Adipocyte (in vitro differentiated cells): Measurements from ENCODE around the gene OR2A5.

Experiments used
- DNase-seq: peaks from one replicate; pipeline ENCODE4 v3.0.0-alpha.2; 2015; ENCODE audit warnings: low read depth
- H3K27me3 ChIP-seq: replicated peaks from 2 replicates; pipeline ENCODE4 v1.7.0; 2013; ENCODE audit warnings: mild to moderate bottlenecking, low read length, moderate library complexity; ENCODE audit not compliant: control insufficient read depth, insufficient read depth
- H3K36me3 ChIP-seq: 2 replicates; pipeline ENCODE4 v1.7.0; 2013; ENCODE audit warnings: low read length, mild to moderate bottlenecking, moderate library complexity; ENCODE audit not compliant: control insufficient read depth, insufficient read depth, severe bottlenecking
- H3K4me1 ChIP-seq: 2 replicates; pipeline ENCODE4 v1.7.0; 2013; ENCODE audit warnings: mild to moderate bottlenecking, low read length, moderate library complexity; ENCODE audit not compliant: control insufficient read depth, insufficient read depth
- H3K4me3 ChIP-seq: 2 replicates; pipeline ENCODE4 v1.7.0; 2013; ENCODE audit warnings: mild to moderate bottlenecking, low read length, moderate library complexity
- H3K9ac ChIP-seq: 2 replicates; pipeline ENCODE4 v1.7.0; 2013; ENCODE audit warnings: mild to moderate bottlenecking, low read length, moderate library complexity
- H3K9me3 ChIP-seq: 2 replicates; pipeline ENCODE4 v1.7.0; 2013; ENCODE audit warnings: mild to moderate bottlenecking, low read length, moderate library complexity; ENCODE audit not compliant: control insufficient read depth

The OR2A5 gene

DNA sequence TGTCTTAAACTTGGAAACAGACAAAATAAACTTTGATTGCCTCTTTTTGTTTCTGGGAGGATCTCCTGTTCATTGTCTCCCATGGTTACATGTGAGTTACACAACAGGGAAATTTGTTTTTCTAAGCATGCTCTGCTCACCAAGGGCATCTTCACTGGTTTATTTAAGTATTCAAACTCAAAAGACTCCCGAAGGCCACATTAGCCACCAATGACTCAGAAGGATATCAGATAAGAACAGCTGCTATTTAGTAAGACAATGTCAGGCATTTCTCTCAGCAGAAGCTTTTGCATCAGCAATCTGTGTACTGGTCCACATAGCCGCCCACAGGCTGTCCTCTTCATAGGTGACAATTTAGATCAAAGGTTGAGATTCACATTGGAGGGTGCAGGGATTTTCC, 29.3 kb upstream of the OR2A5 start:
- H3K9me3 ChIP-seq: no peaks in the 10 kb centered on the region
- no peak overlapping the region for H3K4me3 ChIP-seq
- peaks cover 8% of the 10 kb centered on the region for H3K4me1 ChIP-seq
- no peak overlapping the region for H3K9ac ChIP-seq
- DNase-seq: peak; percentile 88
- no peaks in the 10 kb centered on the region for H3K36me3 ChIP-seq
- no peaks in the 10 kb centered on the region for H3K27me3 ChIP-seq

DNA sequence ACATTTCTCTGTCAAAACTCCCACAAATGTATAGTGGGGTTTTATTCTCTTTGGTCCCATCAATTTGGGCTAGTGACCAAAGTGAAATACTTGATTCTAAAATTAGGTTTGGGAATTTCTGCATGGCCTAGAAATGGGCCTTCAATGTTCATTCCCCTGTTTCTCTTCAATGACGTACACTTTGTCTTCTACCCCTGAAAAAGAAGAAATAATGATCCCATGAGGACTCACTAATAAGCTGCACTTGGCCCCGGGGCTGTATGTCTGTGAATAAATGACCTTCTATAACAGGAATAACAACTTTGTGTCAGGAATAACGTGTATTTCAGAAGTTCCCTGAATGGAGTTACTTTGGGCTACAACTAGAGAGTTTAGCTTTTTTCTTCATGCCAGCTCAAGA, 28.4 kb upstream of the OR2A5 start:
- Histone ChIP-seq H3K9me3 (no peaks in the 10 kb centered on the region), H3K36me3 (no peaks in the 10 kb centered on the region), H3K9ac (no peak overlapping the region), H3K27me3 (no peaks in the 10 kb centered on the region), H3K4me1 (peaks cover 8% of the 10 kb centered on the region), H3K4me3 (no peak overlapping the region)
- no peak for DNase-seq

DNA sequence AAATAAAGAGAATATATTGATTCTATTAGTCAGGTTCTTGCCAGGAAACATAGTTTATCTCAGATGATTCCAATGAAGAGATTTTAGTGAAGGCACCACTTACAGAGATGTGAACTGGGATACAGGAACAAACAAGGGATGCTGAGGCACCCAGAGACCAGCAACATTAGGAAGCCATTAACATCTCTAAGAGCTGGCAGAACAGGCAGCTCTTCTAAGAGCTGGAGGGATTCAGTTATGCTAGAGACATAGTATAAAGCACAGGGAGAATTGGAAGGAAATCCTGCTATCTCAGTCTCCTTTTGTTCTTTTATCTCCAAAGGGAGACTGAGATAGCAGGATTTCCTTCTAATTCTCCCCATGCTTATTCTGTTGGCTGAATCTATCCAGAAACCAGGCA, 26.6 kb upstream of the OR2A5 start:
- no peaks in the 10 kb centered on the region for H3K36me3 ChIP-seq
- no peaks in the 10 kb centered on the region for H3K9me3 ChIP-seq
- no peak overlapping the region for H3K9ac ChIP-seq
- DNase-seq: no peak
- H3K4me1 ChIP-seq: peaks cover 8% of the 10 kb centered on the region
- no peaks in the 10 kb centered on the region for H3K27me3 ChIP-seq
- H3K4me3 ChIP-seq: no peak overlapping the region

DNA sequence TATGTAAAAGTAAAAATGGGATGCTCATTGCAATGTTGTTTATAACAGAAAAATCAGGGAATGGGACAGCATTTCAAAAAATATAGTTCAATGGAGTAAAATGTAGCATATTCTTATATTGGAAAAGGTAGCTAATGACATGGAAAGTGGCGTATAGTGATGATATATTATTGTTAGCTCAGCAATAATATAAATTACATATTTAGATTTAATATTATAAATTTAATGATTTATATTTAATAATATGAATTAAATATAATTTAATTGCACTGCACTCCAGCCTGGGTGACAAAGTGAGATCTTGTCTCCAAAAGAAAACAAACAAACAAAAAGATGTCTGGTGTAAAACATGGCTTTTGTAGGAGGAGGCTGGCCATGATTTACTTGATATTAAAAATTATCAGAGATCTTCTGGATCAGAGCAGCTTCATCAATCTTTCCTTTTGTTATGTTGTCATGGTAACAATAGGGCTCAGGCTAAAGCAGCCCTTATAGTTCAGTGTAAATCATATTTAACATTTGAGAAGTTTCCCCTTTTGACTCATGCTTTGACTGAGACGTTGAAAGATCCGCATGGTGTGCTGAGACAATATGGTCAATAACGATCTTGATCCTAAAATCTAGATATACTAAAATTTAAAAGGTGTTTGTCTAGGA, 25.4 kb upstream of the OR2A5 start:
- Histone ChIP-seq H3K27me3 (no peaks in the 10 kb centered on the region), H3K4me1 (peaks cover 8% of the 10 kb centered on the region)
- DNase-seq: no peak

DNA sequence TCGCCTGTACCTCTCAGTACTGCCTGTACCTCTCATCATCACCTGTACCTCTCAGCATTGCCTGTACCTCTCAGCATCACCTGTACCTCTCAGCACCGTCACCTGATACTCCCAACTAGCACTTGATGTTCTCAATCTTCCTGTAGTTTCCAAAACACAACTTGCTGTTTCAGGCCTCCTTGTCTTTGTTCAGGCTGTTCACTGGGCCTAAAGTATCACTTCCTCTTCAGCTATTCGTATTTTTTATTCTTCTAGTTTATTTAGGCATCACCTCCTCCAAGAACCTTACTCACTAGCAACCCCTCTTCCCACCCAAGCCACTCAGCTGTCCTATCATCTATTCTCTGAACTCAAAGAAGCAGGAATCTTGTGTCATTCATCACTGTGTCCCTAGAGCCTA, 24.5 kb upstream of the OR2A5 start:
- Histone ChIP-seq H3K9me3 (no peaks in the 10 kb centered on the region), H3K27me3 (no peaks in the 10 kb centered on the region), H3K4me1 (peaks cover 8% of the 10 kb centered on the region), H3K9ac (no peak overlapping the region), H3K4me3 (no peak overlapping the region), H3K36me3 (no peaks in the 10 kb centered on the region)
- DNase-seq: no peak

More for the DNA sequence above, 25.4 kb upstream of the OR2A5 start:
- no peaks in the 10 kb centered on the region for H3K9me3 ChIP-seq
- no peak overlapping the region for H3K4me3 ChIP-seq
- H3K36me3 ChIP-seq: no peaks in the 10 kb centered on the region
- no peak overlapping the region for H3K9ac ChIP-seq

DNA sequence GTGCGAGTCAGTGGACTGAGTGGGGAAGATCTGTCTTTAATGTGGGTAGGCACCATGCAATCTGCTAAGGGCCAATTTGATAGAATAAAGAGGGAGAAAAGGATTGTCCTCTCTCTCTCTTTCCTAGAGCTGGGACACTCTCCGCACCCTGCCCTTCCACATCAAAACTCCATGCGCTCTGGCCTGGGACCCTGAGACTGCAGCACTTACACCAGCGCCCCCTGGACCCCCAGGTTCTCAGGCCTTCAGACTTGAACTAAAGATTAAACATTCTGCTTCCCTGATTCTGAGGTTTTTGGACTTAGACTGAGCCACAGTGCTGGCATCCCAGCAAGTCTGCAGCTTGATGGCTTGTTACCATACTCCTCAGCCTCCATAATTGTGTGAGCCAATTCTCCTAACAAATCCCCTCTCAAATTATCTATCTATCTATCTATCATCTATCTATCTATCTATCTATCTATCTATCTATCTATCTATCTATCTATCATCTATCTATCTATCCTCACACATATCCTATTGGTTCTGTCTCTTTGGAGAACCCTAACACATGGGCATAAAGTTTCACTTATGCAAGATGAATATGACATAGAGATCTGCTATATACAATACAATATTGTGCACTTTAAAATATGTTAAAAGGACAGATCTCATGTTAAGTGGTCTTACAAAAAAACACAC, 22.4 kb upstream of the OR2A5 start:
- no peaks in the 10 kb centered on the region for H3K4me1 ChIP-seq
- H3K9ac ChIP-seq: no peak overlapping the region
- no peaks in the 10 kb centered on the region for H3K27me3 ChIP-seq
- no peak overlapping the region for H3K4me3 ChIP-seq
- no peaks in the 10 kb centered on the region for H3K36me3 ChIP-seq
- no peaks in the 10 kb centered on the region for H3K9me3 ChIP-seq
- no peak for DNase-seq

DNA sequence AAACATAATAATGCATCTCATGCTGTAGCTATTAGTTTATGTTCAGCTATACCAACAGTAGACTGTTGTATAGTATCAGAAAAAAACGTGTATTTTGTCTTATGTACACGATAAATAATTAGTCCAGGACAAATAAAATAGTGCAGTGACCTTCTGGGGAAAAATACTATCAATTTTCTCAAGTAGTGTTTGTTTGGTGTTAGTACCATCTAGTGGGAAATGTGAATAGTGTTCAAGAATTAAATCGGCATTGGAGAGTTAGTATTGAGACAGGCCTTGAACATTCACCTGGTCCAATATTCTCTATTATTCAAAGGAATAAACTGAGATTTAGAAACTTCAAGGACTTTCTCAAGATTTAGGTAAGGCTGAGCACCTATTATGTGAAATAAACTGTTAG, 21.7 kb upstream of the OR2A5 start:
- no peaks in the 10 kb centered on the region for H3K9me3 ChIP-seq
- DNase-seq: peak; percentile 77
- H3K36me3 ChIP-seq: no peaks in the 10 kb centered on the region
- H3K4me3 ChIP-seq: no peak overlapping the region
- no peak overlapping the region for H3K9ac ChIP-seq
- H3K4me1 ChIP-seq: no peaks in the 10 kb centered on the region
- H3K27me3 ChIP-seq: no peaks in the 10 kb centered on the region

DNA sequence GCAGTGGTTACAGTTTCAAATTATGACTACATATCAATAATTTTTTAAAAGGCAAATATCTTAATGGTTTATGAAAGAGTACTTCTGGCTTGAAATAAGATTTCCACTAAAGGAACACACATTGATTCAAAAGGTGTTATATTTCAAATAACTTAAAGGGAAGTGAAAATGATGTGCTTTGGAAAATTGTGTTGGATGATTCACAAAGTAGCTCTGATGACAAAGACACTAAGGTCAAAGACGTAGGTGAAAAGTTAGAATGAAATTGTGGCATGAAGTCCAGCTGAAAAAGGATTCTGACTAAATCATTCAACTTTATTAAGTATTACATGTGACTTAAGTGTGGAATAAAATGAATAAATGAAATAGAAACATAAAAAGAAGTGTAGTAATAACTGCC, 20.8 kb upstream of the OR2A5 start:
- no peak for DNase-seq
- Histone ChIP-seq H3K9ac (no peak overlapping the region), H3K9me3 (no peaks in the 10 kb centered on the region), H3K36me3 (no peaks in the 10 kb centered on the region), H3K4me1 (no peaks in the 10 kb centered on the region), H3K4me3 (no peak overlapping the region), H3K27me3 (no peaks in the 10 kb centered on the region)

DNA sequence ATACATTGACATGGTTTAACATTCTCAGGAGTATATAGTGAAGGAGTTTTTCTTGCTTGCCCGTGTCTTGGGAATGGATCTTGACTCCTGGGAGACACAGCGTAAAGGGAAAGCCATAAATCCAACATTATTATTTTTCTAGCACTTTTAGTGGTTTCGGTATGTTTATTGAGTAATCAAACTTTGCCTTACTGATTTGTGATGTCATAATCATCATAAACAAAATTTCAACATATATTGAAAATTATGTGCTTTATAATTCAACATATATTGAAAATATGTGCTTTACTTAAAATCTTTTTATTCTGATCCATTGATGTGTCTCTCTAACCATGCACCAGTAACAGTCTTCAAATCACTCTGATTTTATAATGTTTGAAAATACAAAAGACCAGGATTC, 20.2 kb upstream of the OR2A5 start:
- H3K9ac ChIP-seq: no peak overlapping the region
- DNase-seq: no peak

DNA sequence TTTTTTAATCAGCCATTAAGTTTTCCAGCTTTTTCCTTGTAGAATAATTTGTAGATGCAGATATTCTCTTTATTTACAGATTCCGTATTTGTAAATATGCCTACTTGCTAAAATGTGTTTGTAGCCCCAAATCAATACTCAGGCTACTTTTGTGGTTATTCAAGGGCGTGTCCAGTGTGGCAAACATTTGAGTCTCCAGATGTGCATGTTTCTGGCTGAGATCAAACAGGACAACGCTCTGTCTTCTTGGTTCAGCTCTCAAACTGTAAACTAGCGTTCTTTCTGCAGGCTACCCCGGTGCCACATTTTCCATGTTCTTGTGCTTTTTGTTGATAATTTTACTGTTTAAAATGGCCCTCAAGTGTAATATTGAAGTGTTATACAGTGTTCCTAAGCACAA, 16.2 kb upstream of the OR2A5 start:
- no peak for DNase-seq
- H3K27me3 ChIP-seq: no peaks in the 10 kb centered on the region
- no peak overlapping the region for H3K4me3 ChIP-seq
- H3K4me1 ChIP-seq: no peaks in the 10 kb centered on the region
- H3K9ac ChIP-seq: no peak overlapping the region
- H3K9me3 ChIP-seq: no peaks in the 10 kb centered on the region
- no peaks in the 10 kb centered on the region for H3K36me3 ChIP-seq

More for the DNA sequence above, 20.2 kb upstream of the OR2A5 start:
- H3K36me3 ChIP-seq: no peaks in the 10 kb centered on the region
- no peaks in the 10 kb centered on the region for H3K27me3 ChIP-seq
- no peaks in the 10 kb centered on the region for H3K4me1 ChIP-seq
- H3K4me3 ChIP-seq: no peak overlapping the region
- H3K9me3 ChIP-seq: no peaks in the 10 kb centered on the region

DNA sequence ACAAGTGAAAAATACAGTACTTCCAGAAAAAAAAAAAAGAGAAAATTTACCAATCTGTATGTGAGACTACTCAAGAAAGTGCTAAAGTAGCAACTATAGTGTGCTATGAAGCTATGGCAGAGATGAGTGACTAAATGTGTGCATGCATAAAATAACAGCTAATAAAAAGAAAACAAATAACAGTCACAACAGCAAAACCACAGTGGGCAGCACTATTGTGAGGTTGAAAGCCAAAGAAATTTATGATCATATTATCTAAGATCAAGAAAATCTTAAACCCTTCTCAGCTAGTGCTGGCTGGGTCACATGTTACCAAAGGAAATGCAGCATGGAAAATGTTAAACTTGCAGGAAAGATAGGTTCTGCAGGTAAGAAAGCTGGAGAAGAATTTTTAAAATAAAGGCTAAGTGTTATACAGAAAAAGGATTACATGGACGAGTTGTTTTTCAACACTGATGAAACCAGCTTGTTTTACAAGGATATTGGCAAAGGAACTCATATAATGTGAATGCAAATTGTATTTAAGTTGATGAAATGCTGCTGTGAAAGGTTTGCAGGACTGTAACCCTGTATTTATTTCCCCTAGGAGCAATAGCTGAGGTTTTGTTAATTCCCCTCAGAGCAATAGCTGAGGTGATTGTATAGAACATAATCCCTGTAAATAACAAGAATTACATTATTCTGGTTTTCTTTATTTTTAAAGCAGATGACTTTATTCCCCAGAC, 15.6 kb upstream of the OR2A5 start:
- Histone ChIP-seq H3K4me3 (no peak overlapping the region), H3K9me3 (no peaks in the 10 kb centered on the region)
- DNase-seq: no peak

More for the DNA sequence above, 15.6 kb upstream of the OR2A5 start:
- H3K4me1 ChIP-seq: no peaks in the 10 kb centered on the region
- H3K36me3 ChIP-seq: no peaks in the 10 kb centered on the region
- no peak overlapping the region for H3K9ac ChIP-seq
- no peaks in the 10 kb centered on the region for H3K27me3 ChIP-seq
